HK-2 (cell line): ENCODE measurements around the gene SLC22A31.
A peak's percentile ranks its signal among the peaks of the same experiment; 100 is the strongest.
"Not testable (repeated sequence)": the region's sequence is repeated elsewhere in the genome, so short reads cannot be mapped to it uniquely, and the experiment has no call there.

Experiments
- DNase-seq: peaks from one replicate; pipeline ENCODE4 v3.0.0-alpha.2; 2018; ENCODE audit not compliant: unreplicated experiment

The SLC22A31 gene

GRCh38 chr16:89200124-89200849 is at the start of gene SLC22A31:
Gene SLC22A31, minus strand, starts transcription at chr16:89200537. Its CDS starts 36 bp downstream, at chr16:89200501.
- DNase-seq: no peak

- DNase-seq: no peak
Observed at GRCh38 chr16:89248196-89248982, 48.1 kb upstream of the SLC22A31 start.

DNA sequence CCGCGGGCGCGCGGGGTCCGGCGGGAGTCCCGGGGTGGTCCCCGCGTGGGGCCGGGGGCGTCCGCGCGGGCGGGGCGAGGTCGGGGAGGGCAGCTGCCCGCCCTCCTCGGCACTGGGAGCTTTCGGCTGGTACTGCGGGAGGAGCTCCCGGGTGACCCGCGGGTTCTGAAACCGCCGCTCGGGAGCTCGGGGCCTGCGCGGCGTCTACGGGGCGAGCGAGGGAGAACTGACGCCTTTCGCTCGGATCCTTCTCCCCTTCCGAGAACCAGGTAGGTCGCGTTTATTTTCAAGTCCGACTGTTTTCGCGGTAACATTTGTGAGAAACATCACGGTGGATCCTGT is 47.4 kb upstream of the SLC22A31 start:
- not testable (repeated sequence) for DNase-seq

DNA sequence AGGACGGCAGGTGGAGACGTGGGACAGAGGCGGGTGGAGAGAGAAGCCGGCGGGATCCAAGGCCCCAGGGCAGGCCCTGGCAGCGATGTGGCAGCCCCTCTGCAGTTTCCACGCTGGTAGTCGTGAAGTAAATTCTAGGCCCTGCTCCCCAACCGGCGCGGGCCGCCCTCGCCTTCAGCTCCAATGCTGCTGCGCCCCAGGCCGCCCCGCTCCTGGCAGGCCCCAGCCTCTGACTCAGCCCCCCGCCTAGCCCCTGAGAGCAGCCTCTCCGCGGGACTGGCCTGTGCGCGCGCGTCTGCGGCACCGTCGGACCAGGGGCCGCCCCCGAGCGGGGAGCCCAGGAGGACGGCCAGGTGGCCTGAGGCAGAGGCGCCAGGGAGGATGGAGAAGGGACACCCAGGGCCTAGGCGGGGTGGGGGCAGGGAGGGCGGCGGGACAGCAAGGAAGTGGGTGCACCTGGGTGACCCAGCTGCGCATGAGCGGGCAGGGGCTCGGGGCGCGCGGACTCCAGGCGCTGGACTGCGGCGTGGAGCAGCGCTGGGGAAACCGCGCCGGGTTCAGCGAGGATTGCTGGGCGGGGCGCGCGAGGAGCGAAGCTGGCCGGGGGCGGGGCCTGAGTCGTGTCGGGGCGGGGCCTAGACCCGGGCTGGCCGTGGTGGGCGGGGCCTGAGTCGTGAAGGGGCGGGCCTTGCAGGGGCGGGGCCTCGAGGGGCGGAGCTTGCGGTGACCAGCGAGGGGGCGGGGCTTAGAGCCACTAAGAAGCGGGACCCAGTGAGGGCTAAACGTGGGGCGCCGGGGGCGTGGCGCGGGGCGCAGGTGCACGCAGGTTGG is 46.8 kb upstream of the SLC22A31 start:
- peak; percentile 88 for DNase-seq

GRCh38 chr16:89246383-89246902 is 46.1 kb upstream of the SLC22A31 start:
- no peak for DNase-seq

- DNase-seq: no peak
Observed at GRCh38 chr16:89244754-89245153, 44.4 kb upstream of the SLC22A31 start.

DNA sequence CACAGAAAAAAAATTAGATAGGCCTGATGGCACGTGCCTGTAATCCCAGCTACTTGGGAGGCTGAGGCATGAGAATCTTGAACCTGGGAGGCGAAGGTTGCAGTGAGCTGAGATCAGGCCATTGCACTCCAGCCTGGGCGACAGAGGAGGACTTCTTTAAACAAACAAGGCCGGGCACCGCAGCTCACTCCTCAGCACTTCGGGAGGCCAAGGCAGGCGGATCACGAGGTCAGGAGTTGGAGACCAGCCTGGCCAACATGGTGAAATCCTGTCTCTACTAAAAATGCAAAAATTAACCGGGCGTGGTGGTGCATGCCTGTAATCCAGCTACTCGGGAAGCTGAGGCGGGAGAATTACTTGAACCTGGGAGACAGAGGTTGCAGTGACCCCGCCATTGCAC is 43.9 kb upstream of the SLC22A31 start:
- DNase-seq: not testable (repeated sequence)

- DNase-seq: no peak
Observed at GRCh38 chr16:89243664-89244063, 43.3 kb upstream of the SLC22A31 start.

- DNase-seq: no peak
Observed at GRCh38 chr16:89242795-89243200, 42.5 kb upstream of the SLC22A31 start.

GRCh38 chr16:89241187-89242007 is 41.1 kb upstream of the SLC22A31 start:
- DNase-seq: peak; percentile 66

DNA sequence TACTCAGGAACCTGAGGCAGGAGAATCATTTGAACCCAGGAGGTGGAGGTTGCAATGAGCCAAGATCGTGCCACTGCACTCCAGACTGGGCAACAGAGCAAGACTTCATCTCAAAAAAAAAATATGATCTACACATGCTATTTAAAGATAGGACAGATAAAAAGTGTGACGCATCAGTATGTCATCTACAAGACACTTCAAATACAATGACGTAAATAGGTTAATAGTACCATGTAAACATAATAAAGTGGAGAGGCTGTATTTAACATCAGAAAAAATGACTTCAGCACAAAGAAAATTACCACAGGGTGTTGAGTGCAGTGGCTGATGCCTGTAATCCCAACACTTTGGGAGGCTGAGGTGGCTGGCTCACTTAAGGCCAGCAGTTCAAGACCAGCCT is 37.4 kb upstream of the SLC22A31 start:
- DNase-seq: no peak

GRCh38 chr16:89233678-89234490 is 33.5 kb upstream of the SLC22A31 start:
- DNase-seq: no peak

GRCh38 chr16:89232107-89232506 is 31.8 kb upstream of the SLC22A31 start:
- no peak for DNase-seq

DNA sequence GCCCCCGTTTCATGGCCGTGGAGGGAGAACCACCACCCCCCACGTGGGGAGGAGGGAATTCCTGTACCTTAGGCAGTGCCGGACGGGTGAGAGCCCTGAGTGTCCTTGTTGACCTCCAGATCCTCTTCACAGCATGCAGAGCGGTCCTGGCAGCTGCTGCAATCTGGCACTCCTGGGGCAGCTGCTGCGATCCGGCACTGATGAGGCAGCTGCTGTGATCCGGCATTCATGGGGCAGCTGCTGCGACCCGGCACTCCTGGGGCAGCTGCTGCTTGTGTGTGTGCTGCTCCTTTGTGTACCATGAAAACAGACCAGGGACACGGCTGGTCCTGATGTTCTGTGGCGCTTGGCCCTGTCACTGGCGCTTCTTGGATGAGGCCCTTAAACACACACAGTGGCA is 29.9 kb upstream of the SLC22A31 start:
- DNase-seq: no peak

- no peak for DNase-seq
Observed at GRCh38 chr16:89224665-89225064, 24.3 kb upstream of the SLC22A31 start.

DNA sequence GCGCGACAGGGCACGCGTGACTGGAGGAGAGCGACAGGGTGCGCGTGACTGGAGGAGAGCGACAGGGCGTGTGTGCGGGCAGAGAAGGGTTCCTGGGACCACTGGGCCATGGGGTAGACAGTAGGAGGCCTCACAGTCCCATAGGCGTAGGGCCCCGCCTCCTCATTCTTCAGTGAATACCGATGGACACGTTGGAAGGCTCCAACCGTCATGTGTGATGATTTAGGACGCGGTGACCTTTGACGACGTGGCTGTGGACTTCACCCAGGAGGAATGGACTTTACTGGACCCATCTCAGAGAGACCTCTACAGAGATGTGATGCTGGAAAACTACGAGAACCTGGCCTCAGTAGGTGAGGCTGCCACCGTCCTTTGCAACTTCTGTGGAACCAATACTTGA is 22.6 kb upstream of the SLC22A31 start:
- no peak for DNase-seq

- DNase-seq: no peak
Observed at GRCh38 chr16:89221604-89222003, 21.3 kb upstream of the SLC22A31 start.

- no peak for DNase-seq
Observed at GRCh38 chr16:89219365-89219764, 19.0 kb upstream of the SLC22A31 start.

- peak; percentile 78 for DNase-seq
Observed at GRCh38 chr16:89217388-89218191, 17.3 kb upstream of the SLC22A31 start, which contains the start of gene ZNF778. Gene ZNF778, plus strand, starts transcription at chr16:89217703. Its CDS starts 3,425 bp downstream, at chr16:89221128.

- no peak for DNase-seq
Observed at GRCh38 chr16:89217138-89217387, 16.7 kb upstream of the SLC22A31 start.
